ENCODE data around the gene GGT1.
"Not testable (repeated sequence)": the region's sequence is repeated elsewhere in the genome, so short reads cannot be mapped to it uniquely, and the experiment has no call there.

Gene GGT1

DNA sequence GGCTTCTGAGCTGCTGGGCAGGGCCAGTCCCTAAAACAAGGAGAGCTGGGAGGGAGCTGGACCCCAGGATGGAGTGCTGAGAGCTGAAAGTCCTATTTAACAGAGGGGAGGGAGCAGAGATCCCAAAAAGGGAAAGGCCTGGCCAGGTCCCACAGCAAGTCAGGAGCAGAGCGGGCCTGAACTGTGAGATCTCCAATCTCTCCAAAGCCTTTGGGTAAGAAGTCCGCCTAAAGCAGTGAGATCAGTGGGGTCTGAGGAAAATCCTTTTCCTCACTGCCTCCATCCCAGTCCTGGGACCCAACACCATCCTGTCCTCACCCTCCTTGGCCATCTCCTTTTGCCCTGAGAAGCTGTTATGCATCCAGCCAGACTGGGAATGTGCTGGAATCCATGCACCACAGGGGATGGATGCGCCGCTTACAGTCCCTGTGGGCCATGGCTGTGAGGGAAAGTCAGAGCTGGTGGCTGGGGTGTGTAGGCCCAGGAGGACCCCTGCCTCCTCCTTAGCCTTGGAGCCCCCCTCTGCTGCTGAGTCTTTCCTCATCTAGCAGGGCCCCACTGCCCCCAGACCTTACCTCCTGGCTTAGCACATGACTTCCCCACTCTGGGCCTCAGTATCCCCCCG, 18.7 kb upstream of the GGT1 start:
- DNase-seq (ENCODE audit: low spot score) = no peak

DNA sequence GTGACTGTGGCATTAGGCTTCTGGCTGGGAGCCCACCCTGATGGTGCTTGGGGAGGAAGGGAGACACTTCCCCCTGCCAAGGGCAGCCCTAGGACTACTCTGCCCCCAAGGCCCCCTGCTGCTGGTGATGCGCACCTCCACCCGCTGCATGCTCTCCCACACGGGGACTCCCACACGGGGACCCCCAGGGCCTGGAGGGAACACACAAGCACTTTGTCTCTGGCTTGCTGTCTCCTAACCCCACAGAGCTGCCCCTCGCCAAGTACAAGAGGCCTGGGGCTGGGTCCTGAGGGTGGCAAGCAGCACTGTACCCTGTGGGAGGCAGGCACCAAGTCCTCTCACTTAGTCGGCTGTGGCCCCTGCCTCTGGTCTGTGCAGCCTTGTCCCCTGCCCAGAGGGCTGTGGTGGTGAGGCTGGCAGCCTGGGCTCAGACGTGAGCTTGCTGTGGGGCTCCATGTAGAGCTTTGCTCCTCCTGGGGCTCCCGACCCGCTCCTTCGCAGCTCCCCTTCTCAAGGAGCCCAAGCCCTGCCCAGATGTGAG, 18.1 kb upstream of the GGT1 start:
- no peak for DNase-seq (ENCODE audit: low spot score)

DNA sequence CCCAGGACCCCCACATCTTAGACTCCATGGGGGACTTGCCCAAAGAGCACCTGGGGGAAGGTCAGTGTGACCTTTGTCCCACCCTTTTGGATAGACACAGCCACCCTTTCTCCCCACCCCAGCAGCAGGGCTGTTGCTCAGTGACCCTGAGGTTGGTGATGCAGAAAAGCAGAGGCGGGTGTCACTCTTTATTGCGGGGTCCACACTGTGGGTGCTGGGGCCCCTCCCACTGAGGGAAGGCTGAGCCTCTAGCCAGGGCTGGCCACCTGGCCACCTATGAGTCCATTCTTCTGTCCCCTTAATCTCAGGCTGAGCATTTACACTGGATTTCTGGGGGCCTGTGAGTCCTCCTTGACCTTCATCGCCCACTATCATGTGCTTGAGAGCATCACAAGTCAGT, 17.5 kb upstream of the GGT1 start:
- no peak for DNase-seq (ENCODE audit: low spot score)

DNA sequence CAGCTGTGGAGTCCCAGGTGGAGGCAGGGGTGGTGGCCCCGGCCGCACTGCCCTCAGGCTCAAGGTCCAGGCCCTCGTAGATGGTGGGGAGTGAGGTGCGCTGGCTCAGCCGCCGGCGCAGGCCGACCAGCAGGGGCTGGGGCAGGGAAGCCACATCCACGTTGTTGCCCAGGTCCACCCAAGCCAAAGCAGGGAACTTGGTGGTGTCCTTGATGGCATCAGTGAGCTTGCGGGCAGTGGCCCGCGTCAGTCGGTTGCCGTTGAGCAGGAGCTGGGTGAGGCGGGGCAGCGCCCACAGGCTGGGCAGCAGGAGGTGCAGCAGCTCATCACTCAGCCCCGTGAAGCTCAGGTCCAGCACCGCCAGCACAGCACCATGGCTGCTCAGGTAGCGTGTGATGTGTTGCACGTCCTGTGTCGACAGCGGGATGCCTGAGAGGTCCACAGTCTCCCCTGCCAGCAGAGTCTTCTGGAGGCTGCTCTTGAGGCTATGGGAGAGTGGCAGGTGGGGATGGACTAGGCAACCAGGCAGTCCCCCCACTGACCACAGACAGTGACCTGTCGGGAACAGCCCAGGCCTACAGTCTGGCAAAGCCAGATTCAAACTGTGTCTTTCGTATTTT, 17.0 kb upstream of the GGT1 start:
- DNase-seq (ENCODE audit: low spot score) = no peak

DNA sequence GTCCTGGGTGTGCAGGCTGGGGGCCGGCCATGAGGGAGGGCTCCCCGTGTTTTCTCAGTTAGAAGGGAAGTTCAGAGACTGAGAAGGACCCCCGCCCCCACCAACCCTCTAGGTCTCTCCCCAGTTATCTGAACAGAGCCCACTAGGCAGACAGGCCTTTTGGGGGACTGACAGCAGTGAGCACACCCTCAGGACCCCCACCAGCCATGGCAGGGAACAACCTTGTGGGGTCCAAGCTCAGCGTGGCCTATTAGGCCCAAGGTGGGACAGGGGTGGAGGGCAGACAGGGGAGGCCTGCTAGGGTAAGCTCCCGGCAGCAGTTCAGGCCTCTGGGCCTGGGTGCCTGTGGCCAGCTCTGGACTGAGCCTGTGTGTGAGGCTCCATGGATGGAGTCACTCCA, 15.7 kb upstream of the GGT1 start:
- DNase-seq (ENCODE audit: low spot score) = no peak

GRCh38 chr22:24587948-24588347, 15.0 kb upstream of the GGT1 start:
- no peak for DNase-seq (ENCODE audit: low spot score)

DNA sequence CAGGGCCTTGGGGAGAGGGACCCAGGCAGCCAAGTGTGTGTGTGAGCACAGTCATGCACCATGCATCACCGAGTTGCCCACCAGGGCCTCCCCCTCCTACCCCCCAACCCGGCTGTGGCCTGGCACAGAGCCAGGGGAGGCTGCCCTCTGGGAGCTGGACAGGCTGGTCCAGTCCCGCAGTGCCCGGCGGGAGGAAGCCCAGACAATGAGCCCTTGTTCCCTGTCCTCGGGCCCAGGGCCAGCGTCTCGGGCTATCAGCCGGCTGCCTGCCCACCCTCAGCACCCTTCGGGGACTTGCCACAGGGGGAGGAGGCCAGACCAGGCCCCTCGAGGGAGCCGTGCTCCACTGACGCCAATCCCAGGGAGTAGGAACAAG, 14.6 kb upstream of the GGT1 start:
- no peak for DNase-seq (ENCODE audit: low spot score)

DNA sequence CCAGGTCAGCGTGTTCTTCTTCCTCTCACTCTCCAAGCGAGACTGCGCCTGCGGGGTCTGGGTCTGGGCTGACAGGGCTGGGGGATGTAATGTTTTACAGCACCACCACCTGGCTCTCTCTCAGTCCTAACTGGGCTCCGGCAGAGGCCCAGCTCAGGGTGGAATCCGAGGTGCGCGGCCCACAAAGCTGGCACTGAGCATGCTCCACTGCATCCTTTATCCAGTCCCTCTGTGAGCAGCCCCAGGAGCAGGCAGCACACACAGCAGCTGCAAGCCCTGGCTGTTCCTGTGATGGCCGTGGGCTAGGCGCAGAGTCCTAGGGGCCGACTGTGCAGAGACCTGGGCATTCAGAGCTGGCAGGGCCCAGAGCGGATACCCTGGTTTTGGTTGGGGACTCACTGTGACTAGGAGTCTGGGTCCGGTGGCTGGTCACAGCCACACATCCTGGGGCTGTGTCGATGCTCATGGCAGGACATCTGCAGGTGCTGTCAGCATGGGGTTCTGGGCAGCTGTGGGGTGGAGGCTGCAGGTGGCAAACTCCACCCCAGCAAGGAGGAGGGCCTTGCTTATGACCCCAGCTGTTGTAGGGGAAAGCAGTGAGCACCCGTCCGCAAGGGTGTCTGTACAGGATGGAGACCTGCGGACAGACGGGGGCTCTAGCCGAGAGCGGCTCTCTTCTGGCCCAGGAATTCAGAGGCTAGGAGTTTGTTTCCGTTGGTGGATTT, 14.1 kb upstream of the GGT1 start:
- no peak for DNase-seq (ENCODE audit: low spot score)

DNA sequence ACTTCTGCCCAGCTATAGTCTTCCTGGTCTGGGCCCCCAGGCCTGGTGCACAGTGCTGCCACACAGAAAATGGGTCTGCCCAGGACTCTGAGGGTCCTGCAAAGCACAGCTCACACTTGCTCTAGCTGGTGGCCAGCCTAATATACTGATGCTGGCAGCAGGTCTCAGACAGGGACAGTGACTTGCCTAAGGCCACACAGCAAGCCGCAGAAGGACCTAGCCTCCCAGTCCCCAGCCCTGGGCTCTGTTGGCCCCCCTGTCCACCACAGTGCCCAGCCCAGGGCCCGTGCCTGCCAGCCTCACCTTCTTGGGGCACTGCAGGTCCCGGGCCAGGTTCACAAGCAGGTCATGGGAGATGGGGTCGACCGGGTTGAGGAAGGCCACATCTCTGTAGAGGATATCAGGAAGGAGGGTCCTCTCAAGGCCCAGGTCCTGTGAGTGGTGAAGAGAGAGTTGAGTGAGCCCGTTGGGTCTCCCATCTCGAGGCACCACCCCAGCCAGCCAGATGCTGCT, 13.4 kb upstream of the GGT1 start:
- DNase-seq (ENCODE audit: low spot score) = no peak

- no peak for DNase-seq (ENCODE audit: low spot score)
These were observed 12.3 kb upstream of the GGT1 start for GRCh38 chr22:24590596-24591173.

- DNase-seq (ENCODE audit: low spot score) = no peak
These were observed 11.6 kb upstream of the GGT1 start for GRCh38 chr22:24591286-24591830.

DNA sequence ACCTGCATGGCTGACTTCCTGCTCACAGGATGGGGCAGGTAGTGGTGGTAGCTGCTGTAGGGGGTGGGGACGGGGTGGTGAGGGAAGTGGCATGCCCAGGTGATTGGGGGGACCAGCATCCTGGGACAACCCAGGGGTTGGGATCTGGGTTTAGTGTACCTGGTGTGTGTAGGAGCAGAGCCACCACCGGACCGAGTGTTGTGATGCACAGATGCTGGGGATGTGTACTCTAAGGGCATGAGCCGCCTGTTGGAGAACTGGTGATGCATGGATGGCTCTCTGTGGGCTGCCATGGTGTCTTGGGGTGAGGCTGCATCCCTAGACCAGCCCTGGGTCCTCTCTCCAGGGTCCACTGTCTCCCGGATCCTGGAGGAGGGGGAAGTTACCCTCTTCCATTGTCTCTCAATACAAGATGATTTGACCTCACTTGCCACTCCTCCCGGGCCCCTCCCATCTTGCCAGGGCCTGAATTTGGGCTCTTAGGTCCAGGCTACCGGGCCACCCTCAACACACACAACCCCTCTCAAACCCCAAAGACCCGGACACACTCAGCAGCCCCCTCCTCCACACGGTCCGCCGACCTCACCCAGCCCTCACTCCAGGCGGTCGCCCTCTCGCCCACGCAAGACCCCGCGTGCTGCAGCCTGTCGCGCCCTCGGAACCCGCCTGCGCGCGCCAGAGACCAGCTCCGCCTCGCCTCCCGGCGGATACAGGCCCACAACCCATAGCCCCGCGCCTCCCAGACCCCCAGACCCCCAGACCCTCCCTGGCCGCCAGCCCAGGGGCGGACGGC, 10.7 kb upstream of the GGT1 start:
- DNase-seq (ENCODE audit: low spot score) = no peak

DNA sequence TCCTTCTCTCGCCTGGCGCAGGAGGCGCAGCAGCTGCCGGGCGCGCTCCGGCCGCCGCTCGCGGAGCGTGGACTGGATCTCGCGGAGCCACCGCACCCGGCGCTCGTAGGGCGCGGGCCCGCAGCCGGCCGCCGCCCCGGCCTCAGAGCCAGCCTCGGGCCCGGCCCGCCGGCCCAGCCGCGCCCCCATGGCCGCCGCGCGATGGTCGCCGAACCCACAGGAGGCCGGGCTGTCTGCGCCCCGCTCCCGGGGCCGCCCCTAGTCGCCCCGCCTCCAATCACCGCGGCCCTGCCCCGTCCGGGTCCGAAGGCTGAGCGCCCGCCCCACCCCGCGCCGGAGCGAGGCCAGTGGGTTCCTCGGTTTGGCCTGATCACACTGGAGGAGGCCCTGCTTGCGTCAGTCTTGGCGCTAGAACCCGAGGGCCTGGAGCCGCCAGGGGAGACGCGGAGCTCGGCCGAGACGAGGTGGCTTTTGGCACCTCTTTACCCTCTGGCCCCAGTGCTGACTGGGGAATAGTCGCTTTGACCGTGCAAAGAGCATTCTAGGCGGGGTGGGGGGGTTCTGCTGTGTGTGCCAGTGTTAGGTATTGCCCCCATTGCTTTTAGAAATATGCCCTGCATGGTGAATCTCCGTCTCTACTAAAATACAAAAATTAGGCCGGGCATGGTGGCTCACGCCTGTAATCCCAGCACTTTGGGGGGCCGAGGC, 10.0 kb upstream of the GGT1 start, which contains the start of gene LRRC75B:
TSS of gene LRRC75B (minus strand) at position 223 of the 708 bp plus-strand sequence. CDS start at position 189, 34 bp downstream.
- DNase-seq (ENCODE audit: low spot score) = peak; percentile 49

- not testable (repeated sequence) for DNase-seq (ENCODE audit: low spot score)
These were observed 9.5 kb upstream of the GGT1 start for GRCh38 chr22:24593559-24593835.

DNA sequence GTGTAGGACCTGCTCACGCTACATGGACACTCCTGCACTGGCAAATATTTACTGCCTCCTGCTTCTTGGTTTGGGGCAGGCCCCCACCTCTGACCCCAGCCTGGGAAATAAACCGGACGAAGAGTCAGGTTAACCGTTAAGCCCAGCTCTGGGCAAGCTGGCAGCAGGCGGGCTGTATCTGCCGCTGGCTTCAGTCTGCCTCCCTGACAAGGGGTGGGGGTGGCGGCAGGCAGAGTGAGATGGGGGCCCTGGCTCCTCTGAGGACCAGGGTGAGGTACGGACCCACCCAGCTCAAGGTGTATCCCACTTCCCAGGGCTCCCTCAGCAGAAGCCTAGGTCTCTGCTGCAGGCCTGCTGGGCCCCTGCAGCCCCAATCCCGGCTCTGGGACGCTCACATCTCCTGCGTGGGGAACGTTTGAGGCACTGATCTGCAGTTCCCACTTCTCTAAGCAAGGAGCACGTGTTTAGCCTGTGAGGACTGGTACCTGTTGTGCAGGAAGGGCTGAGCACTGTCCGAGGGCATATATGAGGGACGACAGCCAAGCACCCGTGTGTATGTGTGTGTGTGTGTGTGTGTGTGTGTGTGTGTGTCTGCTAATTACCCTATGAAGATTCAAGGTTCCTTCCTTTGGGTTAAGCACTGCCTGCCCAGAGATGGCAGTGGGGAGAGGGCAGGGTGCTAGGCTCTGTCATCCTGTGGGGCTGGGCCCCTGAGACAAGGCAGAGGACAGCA, 9.0 kb upstream of the GGT1 start:
- DNase-seq (ENCODE audit: low spot score) = no peak

GRCh38 chr22:24594569-24595120, 8.3 kb upstream of the GGT1 start:
- no peak for DNase-seq (ENCODE audit: low spot score)

GRCh38 chr22:24595228-24595627, 7.8 kb upstream of the GGT1 start:
- DNase-seq (ENCODE audit: low spot score) = no peak

DNA sequence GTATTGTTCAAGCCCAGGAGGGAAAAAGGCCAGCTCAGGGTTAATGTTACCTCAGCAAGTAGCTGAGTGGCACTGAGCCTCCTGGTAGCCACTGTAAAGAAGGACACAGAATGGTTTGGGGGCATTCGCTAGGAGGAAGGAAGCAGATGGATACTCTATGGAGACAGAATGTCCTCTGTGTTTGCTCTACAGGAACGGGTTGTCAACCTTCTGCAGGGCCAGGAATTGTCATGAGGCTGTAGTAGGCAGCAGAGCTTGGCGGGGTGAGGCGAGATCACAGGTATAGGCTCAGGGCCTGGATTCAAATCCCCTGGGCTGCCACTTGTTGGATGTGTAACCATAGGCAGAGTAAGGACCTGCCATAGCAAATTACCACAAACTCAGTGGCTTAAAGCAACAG, 7.1 kb upstream of the GGT1 start:
- no peak for DNase-seq (ENCODE audit: low spot score)

- DNase-seq (ENCODE audit: low spot score) = not testable (repeated sequence)
These were observed 5.9 kb upstream of the GGT1 start for GRCh38 chr22:24597076-24597475.

GRCh38 chr22:24599514-24599913, 3.5 kb upstream of the GGT1 start:
- DNase-seq (ENCODE audit: low spot score) = no peak
